Raji (cell line): Measurements from ENCODE around the gene DNAAF2.

Experiments
- POLR2A ChIP-seq: IDR thresholded peaks from 2 replicates; pipeline ENCODE4 v1.6.1; 2011; ENCODE audit warnings: low read depth, low read length, control low read depth; ENCODE audit not compliant: insufficient read depth

Gene DNAAF2

GRCh38 chr14:49634547-49635334, at the start of gene DNAAF2:
Gene DNAAF2 (minus strand): TSS chr14:49635244. CDS start chr14:49635149, 95 bp downstream.
- TF ChIP-seq POLR2A: peak; percentile 73

DNA sequence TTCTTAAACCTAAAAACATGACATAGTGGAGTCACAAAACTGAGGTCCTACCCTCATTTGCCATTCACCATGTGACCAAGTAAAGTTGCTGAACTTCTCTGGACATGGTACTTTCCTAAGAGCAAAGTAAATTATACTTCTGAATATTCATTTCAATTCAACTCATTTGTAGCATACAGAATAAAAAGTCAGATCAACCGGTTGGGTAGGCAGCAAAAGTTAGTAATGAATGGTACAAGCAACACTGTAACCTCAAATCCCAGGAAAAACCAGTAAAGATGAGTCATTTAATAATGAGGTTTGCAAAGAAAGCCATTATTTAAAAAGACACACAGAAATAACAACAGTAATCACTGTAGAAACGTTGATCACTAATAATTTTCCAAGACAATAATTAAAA, 44.2 kb upstream of the DNAAF2 start:
- no peak for TF ChIP-seq POLR2A

GRCh38 chr14:49677643-49678042, 42.6 kb upstream of the DNAAF2 start:
- no peak for TF ChIP-seq POLR2A

DNA sequence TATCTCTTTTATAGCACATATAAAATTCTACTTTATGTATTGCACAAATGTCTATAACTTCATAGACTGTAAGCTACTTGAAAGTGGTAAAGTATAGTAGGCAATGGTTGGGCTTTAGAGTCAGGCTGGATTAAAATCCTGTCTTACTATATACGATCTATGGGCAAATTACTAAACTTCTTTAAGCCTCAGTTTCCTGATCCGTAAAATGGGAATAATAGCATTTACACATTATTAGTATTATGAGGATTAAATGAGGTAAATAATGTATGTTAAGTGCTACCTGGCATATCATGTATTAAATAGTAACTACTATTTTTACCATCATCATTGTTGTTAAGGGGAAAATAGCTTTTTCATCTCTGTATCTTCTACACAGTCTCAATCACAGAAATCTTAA, 38.5 kb upstream of the DNAAF2 start:
- no peak for TF ChIP-seq POLR2A

DNA sequence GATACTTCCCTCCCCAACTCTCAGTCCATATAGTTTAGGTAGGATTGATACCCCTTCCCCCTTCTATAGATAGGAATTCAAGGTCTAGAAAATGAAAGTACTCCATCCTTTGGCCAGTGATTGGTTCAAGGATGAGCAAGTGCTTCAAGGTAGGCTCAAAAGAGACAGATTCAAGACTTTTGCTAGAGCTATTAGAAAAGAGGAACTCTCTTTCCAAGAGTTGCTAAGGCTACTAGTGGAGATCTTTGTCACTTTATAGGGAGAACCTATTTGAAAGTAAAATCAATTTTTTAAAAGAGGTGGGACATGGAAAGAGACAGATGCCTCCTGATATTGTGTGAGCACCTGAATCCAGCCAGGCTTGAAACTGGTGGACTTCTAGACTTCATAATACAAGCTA, 35.4 kb upstream of the DNAAF2 start:
- no peak for TF ChIP-seq POLR2A

GRCh38 chr14:49659526-49660455, 24.7 kb upstream of the DNAAF2 start:
- no peak for TF ChIP-seq POLR2A

GRCh38 chr14:49654511-49654910, 19.5 kb upstream of the DNAAF2 start:
- TF ChIP-seq POLR2A: no peak

DNA sequence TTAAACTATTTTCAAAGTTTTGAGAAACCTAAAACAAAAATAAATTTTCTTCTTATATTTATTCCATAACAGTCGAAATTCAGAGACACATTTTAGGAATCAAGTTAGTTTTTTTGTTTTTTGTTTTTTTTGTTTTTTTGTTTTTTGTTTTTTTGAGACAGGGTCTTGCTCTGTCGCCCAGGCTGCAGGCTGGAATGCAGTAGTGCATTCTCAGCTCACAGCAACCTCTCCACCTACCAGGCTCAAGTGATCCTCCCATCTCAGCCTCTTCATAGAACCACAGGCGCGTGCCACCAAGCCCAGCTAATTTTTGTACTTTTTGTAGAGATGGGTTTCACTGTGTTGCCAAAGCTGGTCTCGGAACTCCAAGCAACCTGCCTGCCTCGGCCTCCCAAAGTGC, 18.5 kb upstream of the DNAAF2 start:
- no peak for TF ChIP-seq POLR2A

DNA sequence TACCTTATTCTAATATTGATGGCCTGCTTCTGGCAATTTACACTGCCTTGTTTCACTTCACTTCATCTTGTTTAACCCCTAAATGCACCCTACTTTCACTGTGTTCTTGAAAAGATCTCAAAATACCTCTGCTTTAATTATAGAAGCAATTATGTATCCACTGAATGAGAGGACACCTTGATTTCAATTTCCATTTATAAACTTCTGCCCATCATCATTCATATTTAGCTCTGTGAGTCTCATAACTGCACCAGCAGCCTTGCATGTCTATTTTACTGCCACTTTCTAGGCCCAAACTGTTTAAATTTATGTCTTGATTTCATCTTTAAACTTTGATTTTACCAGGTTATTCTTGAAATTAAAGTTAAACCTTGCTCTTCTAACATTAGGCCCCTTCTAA, 7.1 kb upstream of the DNAAF2 start:
- no peak for TF ChIP-seq POLR2A

DNA sequence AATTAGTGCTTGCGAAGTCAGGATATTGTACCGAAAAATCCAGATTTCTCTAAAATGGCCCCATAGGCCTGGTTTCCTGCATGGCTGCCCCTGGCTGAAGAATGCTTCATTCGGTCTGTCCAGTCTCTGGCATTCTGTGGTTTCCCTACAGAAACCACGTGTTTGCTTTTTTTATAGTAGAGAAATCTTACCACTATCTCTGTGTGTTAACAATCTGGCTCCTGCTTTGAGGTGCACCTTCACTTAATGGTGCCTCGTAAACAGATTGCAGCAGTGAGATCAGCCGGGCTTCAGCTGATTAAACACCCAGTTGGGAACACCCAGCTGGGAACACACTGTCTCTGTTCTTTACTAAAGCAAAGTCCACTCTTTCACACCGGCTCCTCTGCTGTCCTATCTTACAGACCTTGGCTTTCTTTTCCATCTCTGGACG, 6.7 kb upstream of the DNAAF2 start:
- TF ChIP-seq POLR2A: no peak

DNA sequence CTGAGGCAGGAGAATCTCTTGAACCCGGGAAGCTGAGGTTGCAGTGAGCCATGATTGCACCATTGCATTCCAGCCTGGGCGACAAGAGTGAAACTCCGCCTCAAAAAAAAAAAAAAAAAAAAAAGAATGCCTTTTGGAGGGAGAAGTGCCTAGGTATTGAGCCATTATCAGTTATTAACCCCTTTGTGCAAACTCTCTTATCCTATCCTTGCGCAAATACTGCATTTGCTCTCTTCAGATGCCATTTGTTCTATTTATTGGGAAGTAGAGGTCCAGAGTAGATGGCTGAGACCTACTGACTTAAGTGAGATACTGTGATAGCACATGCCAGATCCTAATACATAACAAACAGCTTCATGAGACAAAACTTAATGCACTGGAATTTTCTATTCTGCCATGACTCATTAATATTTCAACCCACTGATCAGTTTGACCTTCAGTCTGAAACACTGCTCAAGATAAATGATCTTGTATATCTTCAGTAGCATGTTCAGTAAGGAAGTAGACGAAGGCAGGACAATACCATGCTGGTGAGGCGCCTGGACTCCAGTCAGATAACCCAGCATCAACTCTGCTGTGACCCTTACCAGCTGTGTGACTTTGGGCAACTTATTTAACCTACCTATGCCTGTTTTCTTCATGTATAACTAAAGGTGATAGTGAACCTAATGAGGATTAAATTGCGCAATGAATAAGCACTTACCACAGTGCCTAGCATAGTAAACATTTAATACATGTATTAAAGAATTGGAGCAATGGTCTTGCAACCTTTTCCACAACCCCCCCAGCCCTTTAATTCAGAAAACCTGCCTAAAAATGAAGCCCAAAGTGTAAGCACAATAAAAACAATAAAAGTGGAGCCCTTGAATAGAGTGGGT, 5.7 kb upstream of the DNAAF2 start:
- TF ChIP-seq POLR2A: no peak

DNA sequence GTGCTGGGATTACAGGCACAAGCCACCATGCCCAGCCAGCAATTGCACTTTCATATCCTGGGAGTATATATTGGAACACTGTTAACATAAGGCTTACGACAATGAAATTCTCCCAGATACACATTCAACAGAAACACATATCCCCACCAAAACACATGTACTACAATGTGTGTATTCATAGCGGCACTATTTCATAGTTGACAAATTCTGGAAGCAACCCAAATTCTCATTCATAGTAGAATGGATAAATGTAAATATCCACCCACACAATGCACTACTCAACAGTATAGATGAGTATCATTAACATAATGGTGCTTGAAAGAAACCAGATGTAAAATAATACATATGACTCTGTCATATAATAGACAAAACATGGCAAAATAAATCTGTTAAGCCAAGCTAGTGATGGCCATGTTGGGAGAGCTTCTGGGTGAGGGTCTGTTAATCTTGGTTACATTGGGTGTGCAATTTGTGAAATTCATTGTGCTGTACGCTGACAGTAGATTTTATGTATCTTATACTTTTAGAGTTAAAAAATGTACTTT, 2.6 kb upstream of the DNAAF2 start:
- TF ChIP-seq POLR2A: no peak

GRCh38 chr14:49636866-49637265, 1.8 kb upstream of the DNAAF2 start:
- TF ChIP-seq POLR2A: no peak

DNA sequence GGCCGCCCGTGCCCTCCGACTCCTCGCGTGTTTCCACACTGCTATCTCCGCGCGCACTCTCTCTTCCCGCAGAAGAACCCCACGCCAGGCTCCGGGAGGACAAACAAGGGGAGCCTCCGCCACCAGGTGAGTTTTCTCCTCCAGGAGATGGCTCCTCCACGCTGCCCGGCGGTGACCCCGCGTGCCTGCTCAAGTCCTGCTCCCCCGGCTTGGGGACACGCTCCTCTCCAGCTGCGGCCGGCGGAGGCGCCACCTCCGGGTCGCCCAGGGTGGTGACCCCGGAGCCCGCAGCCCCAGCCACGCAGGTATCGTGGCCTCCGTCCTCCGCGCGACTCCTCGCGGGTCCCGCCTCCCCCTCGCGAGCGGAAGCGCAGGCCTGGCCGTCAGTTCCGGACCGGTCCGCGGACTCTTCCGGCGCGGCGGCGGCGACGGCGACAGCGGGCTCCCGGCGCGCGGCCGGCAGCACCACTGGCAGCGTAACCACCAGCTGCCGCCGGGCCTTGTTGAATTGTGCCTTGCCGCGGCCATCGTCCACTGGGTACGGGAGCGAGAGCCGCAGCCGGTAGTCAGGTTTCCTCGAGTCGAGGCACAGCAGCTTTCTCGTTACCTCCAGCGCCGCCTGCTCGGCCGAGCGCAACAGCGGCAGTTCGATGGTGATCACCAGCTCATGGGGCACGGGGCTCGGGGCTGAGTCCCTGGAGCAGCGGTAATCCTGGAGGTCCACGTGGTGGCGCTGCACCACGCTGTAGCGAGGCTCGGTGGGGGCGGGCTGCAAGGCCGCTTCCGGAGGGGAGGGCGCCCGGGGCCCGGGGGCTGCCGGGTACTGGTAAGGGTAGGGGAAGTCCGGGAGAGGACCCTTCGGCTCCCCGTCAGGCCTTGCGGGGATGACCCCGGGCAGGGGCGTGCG, 1.2 kb downstream of the DNAAF2 start:
- TF ChIP-seq POLR2A: peak; percentile 75
